GM19455 (cell line): Measurements from ENCODE around the gene MACROD2.

Experiments
- ATAC-seq: cut with Tn5 transposase; IDR thresholded peaks from one replicate; pipeline ENCODE4 v1.9.1; 2021; ENCODE audit not compliant: unreplicated experiment

The MACROD2 gene

GRCh38 chr20:15064741-15065140 lies 1069.4 kb downstream of the MACROD2 start:
- ATAC-seq, result no peak

GRCh38 chr20:15065794-15066193 lies 1070.5 kb downstream of the MACROD2 start:
- ATAC-seq, result no peak

GRCh38 chr20:15068486-15068885 lies 1073.2 kb downstream of the MACROD2 start:
- no peak for ATAC-seq

GRCh38 chr20:15069355-15069754 lies 1074.0 kb downstream of the MACROD2 start:
- no peak for ATAC-seq

GRCh38 chr20:15071085-15071808 lies 1075.9 kb downstream of the MACROD2 start:
- ATAC-seq, result no peak

GRCh38 chr20:15072316-15072715 lies 1077.0 kb downstream of the MACROD2 start:
- no peak for ATAC-seq

- ATAC-seq, result no peak
Measured at GRCh38 chr20:15075586-15075985, 1080.3 kb downstream of the MACROD2 start.

- no peak for ATAC-seq
Measured at GRCh38 chr20:15076785-15077184, 1081.5 kb downstream of the MACROD2 start.

GRCh38 chr20:15077733-15078250 lies 1082.5 kb downstream of the MACROD2 start:
- ATAC-seq, result no peak

GRCh38 chr20:15079594-15080340 lies 1084.5 kb downstream of the MACROD2 start:
- ATAC-seq, result no peak

GRCh38 chr20:15081261-15081660 lies 1085.9 kb downstream of the MACROD2 start:
- no peak for ATAC-seq

GRCh38 chr20:15091421-15092037 lies 1096.2 kb downstream of the MACROD2 start:
- no peak for ATAC-seq

GRCh38 chr20:15098351-15098750 lies 1103.0 kb downstream of the MACROD2 start:
- ATAC-seq, result no peak

- ATAC-seq, result no peak
Measured at GRCh38 chr20:15099130-15099529, 1103.8 kb downstream of the MACROD2 start.

- ATAC-seq, result no peak
Measured at GRCh38 chr20:15100506-15101160, 1105.3 kb downstream of the MACROD2 start.

- ATAC-seq, result no peak
Measured at GRCh38 chr20:15107931-15108330, 1112.6 kb downstream of the MACROD2 start.

- no peak for ATAC-seq
Measured at GRCh38 chr20:15109494-15109893, 1114.2 kb downstream of the MACROD2 start.

GRCh38 chr20:15111654-15112053 lies 1116.3 kb downstream of the MACROD2 start:
- ATAC-seq, result no peak

- ATAC-seq, result no peak
Measured at GRCh38 chr20:15113144-15113773, 1117.9 kb downstream of the MACROD2 start.

- no peak for ATAC-seq
Measured at GRCh38 chr20:15119852-15120487, 1124.7 kb downstream of the MACROD2 start.
